HG02943 (cell line): Measurements from ENCODE around the gene CARMIL1.

ENCODE experiments used
- ATAC-seq: cut with Tn5 transposase; IDR thresholded peaks from one replicate; pipeline ENCODE4 v1.9.1; 2021; ENCODE audit warnings: mild to moderate bottlenecking, low read depth, moderate library complexity; ENCODE audit not compliant: unreplicated experiment

CARMIL1 gene

DNA sequence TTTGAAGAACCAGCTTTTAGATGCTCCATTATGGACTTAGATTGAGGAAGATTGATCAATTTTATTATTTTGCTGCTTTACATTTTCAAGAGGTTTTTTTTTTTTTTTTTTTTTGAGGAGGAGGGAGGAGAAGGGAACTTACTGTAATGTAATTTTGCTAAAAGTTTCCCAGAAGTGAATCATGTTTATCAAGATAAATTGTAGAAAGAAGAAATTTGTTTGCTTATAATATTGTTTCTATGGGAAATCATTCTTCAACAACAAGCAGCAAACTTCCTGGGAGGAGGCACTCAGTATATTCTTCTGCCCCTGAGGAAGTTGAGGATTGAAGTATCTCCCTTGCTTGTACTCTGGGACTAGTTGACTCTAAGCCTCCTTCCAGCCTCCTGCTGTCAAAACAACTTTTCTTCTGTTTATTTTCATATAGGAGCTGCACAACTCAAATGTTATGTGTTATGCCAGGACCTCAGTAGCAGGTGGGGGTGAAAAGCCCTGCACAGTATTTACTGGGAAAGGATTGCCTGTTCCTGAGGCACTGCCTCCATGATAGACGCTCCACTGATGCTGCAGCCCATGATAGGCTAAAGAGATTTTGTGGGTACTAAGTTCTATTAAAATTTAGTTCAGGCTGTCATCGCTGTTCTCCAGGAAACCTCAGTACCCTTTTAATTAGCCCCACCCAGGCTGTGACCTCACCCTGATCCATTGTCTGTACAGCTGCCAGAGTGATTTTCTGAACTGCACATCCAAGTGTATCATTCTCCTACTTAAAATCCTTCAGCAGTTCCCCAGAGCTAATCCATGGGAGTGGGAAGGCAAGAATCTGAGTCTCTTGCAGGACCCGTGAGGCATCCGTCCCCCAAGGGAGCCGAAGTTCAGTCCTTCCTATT, 51.9 kb downstream of the CARMIL1 start:
- ATAC-seq: no peak

DNA sequence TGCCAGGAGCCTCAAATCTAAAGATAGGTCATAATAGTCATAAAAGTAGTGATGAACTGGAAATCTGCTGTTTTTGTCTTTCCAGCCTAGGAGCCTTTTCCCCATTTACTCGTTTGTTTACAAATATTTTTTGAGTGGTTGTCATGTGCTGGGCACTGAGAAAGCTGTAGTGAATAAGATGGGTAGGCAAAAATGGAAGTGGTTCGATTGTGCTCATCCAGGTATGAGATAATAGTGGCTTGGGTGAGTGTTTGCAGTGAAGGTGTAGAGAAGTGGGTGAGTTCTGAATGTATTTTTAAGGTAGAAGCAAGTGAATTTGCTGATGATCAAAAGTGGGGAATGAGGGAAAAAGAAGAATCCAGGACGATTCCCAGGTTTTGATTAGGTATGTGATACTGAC, 53.0 kb downstream of the CARMIL1 start:
- ATAC-seq: no peak

DNA sequence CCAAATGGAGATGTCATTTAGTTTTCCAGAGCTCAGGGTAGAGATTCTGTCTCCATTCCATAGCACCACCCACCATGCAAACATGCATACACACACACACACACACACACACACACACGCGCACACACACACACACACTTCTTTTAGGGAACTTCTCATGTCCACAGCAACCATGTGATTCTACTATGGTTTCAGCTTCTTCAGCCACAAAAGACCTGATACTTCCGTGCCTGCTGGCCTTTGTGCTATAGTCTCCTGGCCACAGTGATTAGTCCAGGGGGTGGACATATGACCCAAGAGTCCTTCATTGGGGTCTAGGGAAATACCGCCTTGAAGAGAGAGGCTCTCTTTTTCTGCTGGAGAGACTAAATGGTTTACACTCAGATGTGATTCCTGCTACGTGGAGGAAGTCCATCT, 53.5 kb downstream of the CARMIL1 start:
- no peak for ATAC-seq

GRCh38 chr6:25333471-25333870, 54.3 kb downstream of the CARMIL1 start:
- ATAC-seq: no peak

GRCh38 chr6:25334793-25335192, 55.6 kb downstream of the CARMIL1 start:
- ATAC-seq: no peak

DNA sequence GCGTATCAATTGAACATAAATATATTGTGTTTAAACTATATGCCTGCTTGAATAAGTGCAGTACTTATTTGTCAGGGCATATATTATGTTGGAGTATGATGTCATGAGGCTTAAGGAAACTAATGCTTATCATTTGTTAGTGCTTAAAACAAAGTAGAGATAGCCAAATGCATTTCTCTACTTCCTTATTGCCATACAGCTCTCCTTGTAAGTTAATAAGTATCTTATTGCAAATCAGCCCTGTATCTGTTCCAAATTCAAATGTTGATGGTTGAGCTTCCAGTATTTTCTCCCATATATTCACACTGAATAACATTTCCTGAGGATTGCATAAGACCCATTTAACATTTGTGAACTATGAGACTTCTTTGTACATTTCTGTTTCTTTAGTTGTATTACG, 57.8 kb downstream of the CARMIL1 start:
- no peak for ATAC-seq

GRCh38 chr6:25337431-25337830, 58.3 kb downstream of the CARMIL1 start:
- ATAC-seq: no peak

- ATAC-seq: no peak
These were observed 61.4 kb downstream of the CARMIL1 start for GRCh38 chr6:25340431-25341202.

DNA sequence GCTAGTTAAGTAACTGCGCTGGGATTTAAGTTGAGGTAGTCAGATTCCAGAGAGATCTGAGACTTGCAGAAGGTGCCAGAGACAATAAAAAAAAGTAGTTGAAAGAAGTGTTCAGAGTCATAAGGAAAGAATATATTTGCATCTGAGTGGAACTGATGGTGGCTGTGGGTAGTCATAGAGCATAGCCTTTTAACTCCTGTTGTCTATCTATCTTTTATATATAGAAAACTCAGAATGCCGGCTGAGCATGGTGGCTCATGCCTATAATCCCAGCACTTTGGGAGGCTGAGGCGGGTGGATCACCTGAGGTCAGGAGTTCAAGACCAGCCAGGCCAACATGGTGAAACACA, 62.0 kb downstream of the CARMIL1 start:
- ATAC-seq: no peak

DNA sequence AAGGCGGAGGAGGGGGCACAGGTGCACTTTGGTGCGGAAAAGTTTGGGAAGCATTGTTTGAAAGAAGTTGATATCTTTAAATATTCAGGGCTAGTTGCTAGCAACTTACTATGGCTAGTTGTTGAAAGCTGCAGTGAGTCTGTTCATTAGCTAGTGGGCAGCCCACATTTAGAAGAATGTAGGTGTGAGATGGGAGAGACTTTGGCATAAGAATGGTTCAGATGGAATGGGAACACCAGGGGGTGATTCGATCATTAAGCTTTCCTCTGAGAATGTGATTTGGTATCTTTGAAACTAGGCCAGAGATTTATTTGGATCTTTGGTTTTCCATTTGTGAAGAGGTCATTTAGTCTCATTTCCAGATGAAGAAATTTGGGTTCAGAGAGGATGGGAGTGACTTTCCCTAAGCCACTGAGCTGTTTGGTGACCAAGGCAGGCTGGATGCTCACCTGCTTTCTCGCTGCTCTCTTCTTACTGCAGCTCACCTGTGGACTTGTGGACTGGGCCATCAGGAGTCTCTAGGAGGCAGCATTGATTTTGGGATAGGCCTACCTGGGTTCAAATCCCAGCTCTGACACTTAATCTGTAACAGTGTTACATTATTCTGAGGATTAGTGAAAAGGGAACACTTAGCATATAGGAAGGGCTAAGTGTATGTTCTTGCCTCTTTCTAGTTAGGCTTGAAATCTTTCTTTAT, 62.9 kb downstream of the CARMIL1 start:
- ATAC-seq: no peak

DNA sequence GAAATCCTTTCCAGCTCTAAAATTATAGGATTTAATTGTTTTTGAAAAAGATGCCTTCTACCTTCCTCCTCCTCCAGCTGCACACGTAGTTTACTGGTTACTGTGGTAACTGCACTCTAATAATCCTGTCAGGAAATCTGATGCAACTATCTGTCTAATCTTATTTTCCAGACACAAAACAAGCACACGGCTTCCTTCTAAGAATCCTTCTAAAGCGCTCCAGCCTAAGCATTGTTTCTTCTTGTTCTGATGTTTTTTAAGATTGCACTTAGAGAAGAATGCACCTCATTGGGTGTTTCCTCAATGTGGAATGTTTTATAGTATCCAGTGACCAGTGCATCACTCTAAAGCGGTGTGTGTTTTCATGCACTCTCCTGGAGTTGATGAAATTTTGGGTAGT, 63.6 kb downstream of the CARMIL1 start:
- ATAC-seq: no peak

DNA sequence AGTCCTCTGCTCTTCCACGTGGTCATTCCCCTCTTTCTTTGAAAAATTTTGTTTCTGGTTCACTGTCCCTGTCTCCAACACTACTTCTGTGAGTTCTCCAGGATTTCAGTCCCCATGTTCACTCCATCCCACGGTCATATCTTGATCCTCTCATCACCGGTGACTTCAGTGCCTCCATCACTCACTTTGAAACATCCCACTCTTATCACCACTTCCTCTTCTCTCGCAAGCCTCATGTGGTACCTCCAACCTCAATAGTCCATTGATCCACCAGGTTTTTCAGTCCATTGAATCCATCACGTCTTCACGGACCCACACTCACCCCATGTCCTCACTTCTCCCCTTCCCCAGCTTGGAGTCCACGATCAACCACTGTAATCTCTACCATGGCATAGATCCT, 64.8 kb downstream of the CARMIL1 start:
- ATAC-seq: no peak

DNA sequence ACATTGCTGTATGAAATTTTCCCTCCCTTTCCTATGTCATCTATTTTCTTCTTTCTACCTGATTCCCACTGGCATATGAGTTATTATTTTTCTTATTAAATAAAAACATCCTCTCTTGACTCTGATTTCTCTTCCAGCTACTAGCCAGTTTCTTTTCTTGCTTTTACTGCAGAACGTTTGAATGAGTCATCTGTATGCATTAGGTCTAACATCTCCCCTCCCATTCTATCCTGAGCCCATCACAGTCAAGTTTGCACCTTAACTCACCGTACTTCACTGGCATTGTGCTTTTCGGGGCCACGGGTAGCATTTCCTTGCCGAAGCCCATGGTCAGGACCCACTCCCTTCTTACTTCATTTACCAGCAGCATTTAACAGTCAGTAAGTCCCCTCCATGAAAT, 65.7 kb downstream of the CARMIL1 start:
- ATAC-seq: no peak

- no peak for ATAC-seq
These were observed 66.9 kb downstream of the CARMIL1 start for GRCh38 chr6:25346064-25346463.

DNA sequence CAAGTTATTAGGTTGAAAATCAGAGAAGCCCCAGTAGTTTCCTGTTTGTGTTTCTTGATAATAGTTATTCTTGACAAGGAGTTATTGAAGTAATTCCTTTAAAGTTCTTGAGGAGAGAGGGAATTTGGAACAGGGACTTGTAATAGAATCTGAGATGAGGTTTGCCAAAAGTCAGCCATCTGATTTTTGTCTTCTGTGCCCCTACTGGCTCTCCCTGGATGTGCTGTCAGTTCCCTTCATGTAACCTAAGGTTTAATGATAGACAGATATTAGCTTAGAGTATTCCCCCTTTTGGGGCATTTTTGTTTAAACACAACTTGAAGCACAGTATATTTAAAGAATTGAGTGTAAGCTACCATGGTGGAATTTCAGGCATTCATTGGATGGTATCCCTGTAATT, 71.4 kb downstream of the CARMIL1 start:
- no peak for ATAC-seq

GRCh38 chr6:25351485-25351884, 72.3 kb downstream of the CARMIL1 start:
- no peak for ATAC-seq

- ATAC-seq: no peak
These were observed 73.1 kb downstream of the CARMIL1 start for GRCh38 chr6:25352285-25352684.

DNA sequence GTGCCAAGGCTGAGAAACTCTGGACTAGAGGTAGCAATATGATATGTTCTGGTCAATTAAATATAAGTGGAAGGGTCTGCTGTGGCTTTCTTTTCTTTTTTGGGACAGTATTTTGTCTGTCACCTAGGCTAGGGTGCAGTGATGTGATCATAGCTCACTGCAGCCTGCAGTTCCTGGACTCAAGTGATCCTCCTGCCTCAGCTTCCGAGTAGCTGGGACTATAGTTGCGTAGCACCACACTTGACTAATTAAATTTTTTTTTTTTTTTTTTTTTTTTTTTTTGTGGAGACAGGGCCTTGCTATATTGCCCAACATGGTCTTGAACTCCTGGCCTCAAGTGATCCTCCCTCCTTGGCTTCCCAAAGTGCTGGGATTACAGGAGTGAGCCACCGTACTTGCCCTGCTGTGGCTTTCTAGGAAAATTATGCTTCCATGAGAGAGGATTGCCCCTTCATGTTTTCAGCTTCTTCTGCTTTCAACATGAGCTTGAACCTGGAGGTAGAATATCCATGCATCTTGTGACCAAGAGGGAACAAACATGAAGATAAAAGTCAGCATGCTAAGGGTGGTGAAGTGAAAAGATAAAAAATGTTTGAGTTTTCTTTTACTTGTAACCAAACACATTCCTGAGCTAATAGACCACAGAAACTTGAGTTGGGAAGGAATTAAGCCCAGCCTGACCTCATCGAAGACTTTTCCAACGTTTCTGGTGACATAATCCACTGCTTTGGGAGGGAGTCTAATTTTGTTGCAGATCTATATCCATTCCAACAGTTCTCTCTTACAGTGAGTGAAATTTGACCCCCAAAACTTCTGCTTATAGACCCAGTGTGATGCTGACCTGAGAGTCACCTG, 75.1 kb downstream of the CARMIL1 start:
- no peak for ATAC-seq

GRCh38 chr6:25359191-25359861, 80.2 kb downstream of the CARMIL1 start:
- ATAC-seq: no peak

DNA sequence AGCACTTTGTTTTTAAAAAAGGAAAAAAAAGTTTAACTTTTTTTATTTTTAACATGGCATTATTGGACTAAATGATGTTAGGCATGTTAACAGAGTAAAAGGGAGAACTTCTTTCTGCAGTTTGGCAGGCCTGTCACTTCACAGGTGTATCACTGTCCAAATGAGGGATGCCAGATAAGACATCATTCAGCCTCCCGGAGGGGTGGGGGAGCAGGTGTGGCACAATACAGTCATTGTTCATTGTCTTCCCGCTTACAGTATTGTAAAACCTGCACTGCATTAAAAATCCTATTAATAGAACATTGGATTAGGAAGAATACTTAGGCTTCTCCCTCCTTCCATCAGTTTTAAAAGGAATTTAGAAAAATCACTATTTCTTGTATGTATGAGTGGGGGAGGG, 80.7 kb downstream of the CARMIL1 start:
- ATAC-seq: no peak
